SK-N-SH (cell line): ENCODE measurements around the gene UTP4. TPM values are rescaled to one million over a fixed set of nuclear protein-coding genes. Genes with fewer than 3 reads are reported as not detected.

Experiments used
- CTCF ChIA-PET: fragments of 300-600, 350-600 bp; formaldehyde crosslinking; extraction: SDS; loops from one replicate; lab custom pipeline; 2021; lab: Yijun Ruan, JAX
- POLR2A ChIA-PET: fragments of 350-600 bp; sonication (Branson Sonifier 250); formaldehyde crosslinking; extraction: SDS; loops from one replicate; lab custom pipeline; 2020; ENCODE audit warnings: antibody characterized with exemption, inconsistent platforms; lab: Yijun Ruan, JAX
- DNase-seq: peaks from one replicate; pipeline ENCODE4 v3.0.0; 2012
- H2AFZ ChIP-seq: fragments of 200-600 bp; sonication (generic); 2 replicates; pipeline ENCODE4 v1.8.1; 2016; ENCODE audit warnings: antibody characterized with exemption, mild to moderate bottlenecking, low read depth
- H3F3A ChIP-seq: fragments of 200-600 bp; sonication (generic); replicated peaks from 2 replicates; pipeline ENCODE3; 2016; ENCODE audit warnings: antibody characterized with exemption, mild to moderate bottlenecking; ENCODE audit not compliant: insufficient read depth
- H3K27ac ChIP-seq, 2 experiments: fragments of 200-500 bp in 1 of 2; fragments of 200-600 bp in 1 of 2; sonication (Bioruptor generic) in 1 of 2; sonication (generic), shearing (Covaris generic) in 1 of 2; 2 replicates each; pipeline versions ENCODE4 v1.5.1 to v1.6.1; 2014 to 2016; ENCODE audit warnings: low read depth in 2 of 2, inconsistent platforms in 1 of 2, low read length in 1 of 2, mild to moderate bottlenecking in 1 of 2, mixed read lengths in 1 of 2
- H3K27me3 ChIP-seq: fragments of 200-600 bp; sonication (generic), shearing (Covaris generic); 2 replicates; pipeline ENCODE4 v1.6.1; 2016; ENCODE audit warnings: mixed run types; ENCODE audit not compliant: insufficient read depth
- H3K36me3 ChIP-seq, 2 experiments: fragments of 200-500 bp in 1 of 2; fragments of 200-600 bp in 1 of 2; sonication (Bioruptor generic) in 1 of 2; sonication (generic) in 1 of 2; replicated peaks in 1 of 2; 2 replicates each; pipeline versions ENCODE3 to v1.5.1; 2014 to 2016; ENCODE audit warnings: low read length in 1 of 2, mild to moderate bottlenecking in 1 of 2; ENCODE audit not compliant: insufficient read depth in 2 of 2, control insufficient read depth in 1 of 2
- H3K4me1 ChIP-seq, 2 experiments: fragments of 200-500 bp in 1 of 2; fragments of 200-600 bp in 1 of 2; sonication (Bioruptor generic) in 1 of 2; sonication (generic), shearing (Covaris generic) in 1 of 2; 2 replicates each; pipeline versions ENCODE4 v1.5.1 to v1.6.1; 2014 to 2016; ENCODE audit warnings: low read depth in 1 of 2, low read length in 1 of 2, mixed run types in 1 of 2; ENCODE audit not compliant: insufficient read depth in 2 of 2, control insufficient read depth in 1 of 2
- H3K4me2 ChIP-seq: fragments of 200-600 bp; sonication (generic), shearing (Covaris generic); 2 replicates; pipeline ENCODE4 v1.6.1; 2017; ENCODE audit warnings: mixed run types
- H3K4me3 ChIP-seq, 2 experiments: fragments of 200-500 bp in 1 of 2; fragments of 200-600 bp in 1 of 2; sonication (Bioruptor generic) in 1 of 2; sonication (generic), shearing (Covaris generic) in 1 of 2; 2 replicates each; pipeline versions ENCODE4 v1.5.1 to v1.8.1; 2014 to 2016; ENCODE audit warnings: low read depth in 2 of 2, inconsistent platforms in 1 of 2, low read length in 1 of 2, mild to moderate bottlenecking in 1 of 2, mixed read lengths in 1 of 2, moderate library complexity in 1 of 2
- H3K79me2 ChIP-seq: fragments of 200-600 bp; sonication (generic); 2 replicates; pipeline ENCODE4 v1.8.1; 2017; ENCODE audit warnings: mild to moderate bottlenecking; ENCODE audit not compliant: insufficient read depth
- H3K9ac ChIP-seq: fragments of 200-600 bp; sonication (generic); 2 replicates; pipeline ENCODE4 v1.6.1; 2017; ENCODE audit warnings: mixed run types
- H3K9me2 ChIP-seq: fragments of 200-600 bp; sonication (generic); 2 replicates; pipeline ENCODE4 v1.6.1; 2017; ENCODE audit warnings: mixed run types
- H3K9me3 ChIP-seq: fragments of 200-600 bp; sonication (generic); 2 replicates; pipeline ENCODE4 v1.6.1; 2017; ENCODE audit warnings: mixed run types, mild to moderate bottlenecking, moderate library complexity
- H4K20me1 ChIP-seq: fragments of 200-600 bp; sonication (generic); 2 replicates; pipeline ENCODE4 v1.6.1; 2017; ENCODE audit warnings: mild to moderate bottlenecking, mixed run types; ENCODE audit not compliant: insufficient read depth
- CHD2 ChIP-seq: fragments of 150-350 bp; IDR thresholded peaks from 2 replicates; pipeline ENCODE4 v1.6.1; 2018; ENCODE audit warnings: low read length; ENCODE audit not compliant: partially characterized antibody
- FOXM1 ChIP-seq: IDR thresholded peaks from 2 replicates; pipeline ENCODE4 v1.4.0; 2012; ENCODE audit warnings: low read depth, mild to moderate bottlenecking
- POLR2AphosphoS5 ChIP-seq: IDR thresholded peaks from 2 replicates; pipeline ENCODE4 v1.6.1; 2012; ENCODE audit warnings: low read depth, low read length
- RAD21 ChIP-seq: IDR thresholded peaks from 2 replicates; pipeline ENCODE4 v1.6.1; 2012; ENCODE audit warnings: mild to moderate bottlenecking, low read length
- RXRA ChIP-seq: IDR thresholded peaks from 2 replicates; pipeline ENCODE4 v1.4.0; 2012; ENCODE audit warnings: low read depth, mild to moderate bottlenecking, borderline replicate concordance
- SMC3 ChIP-seq: IDR thresholded peaks from 2 replicates; pipeline ENCODE4 v1.6.1; 2012; ENCODE audit warnings: low read depth, low read length, improper control_type of control experiment
- TAF1 ChIP-seq: IDR thresholded peaks from 2 replicates; pipeline ENCODE4 v1.6.1; 2012; ENCODE audit warnings: low read depth, mild to moderate bottlenecking, low read length, moderate library complexity, borderline replicate concordance
- TCF12 ChIP-seq: IDR thresholded peaks from 2 replicates; pipeline ENCODE4 v1.4.0; 2012
- WGBS: methylation state at CpG from one replicate; pipeline ENCODE4 v1.1.6; 2017; ENCODE audit warnings: low lambda C conversion rate; 5-methylcytosine and 5-hydroxymethylcytosine counted together
- polyA plus RNA-seq, 3 experiments: library from polyadenylated mRNA; depleted of rRNA; stranded (reverse); fragments of >200 nt; gene quantifications; 2 replicates each; pipeline ENCODE4 v1.2.3, GENCODE V29; 2012
- TF ChIP-seq, protein P1 (sequence below): IDR thresholded peaks from 2 replicates; pipeline ENCODE4 v1.6.1; 2012; ENCODE audit warnings: mild to moderate bottlenecking, low read depth, low read length, moderate library complexity
- TF ChIP-seq, protein P2 (sequence below): fragments of 150-350 bp; IDR thresholded peaks from 2 replicates; pipeline ENCODE4 v1.6.1; 2016; ENCODE audit warnings: mild to moderate bottlenecking, low read depth, low read length
- TF ChIP-seq, protein P3 (sequence below): IDR thresholded peaks from 2 replicates; pipeline ENCODE4 v1.4.0; 2012; ENCODE audit warnings: low read depth

The UTP4 gene
- polyA plus RNA-seq, 1 of the 3 experiments (the other 2 are of a cell fraction): 66.5 TPM

DNA sequence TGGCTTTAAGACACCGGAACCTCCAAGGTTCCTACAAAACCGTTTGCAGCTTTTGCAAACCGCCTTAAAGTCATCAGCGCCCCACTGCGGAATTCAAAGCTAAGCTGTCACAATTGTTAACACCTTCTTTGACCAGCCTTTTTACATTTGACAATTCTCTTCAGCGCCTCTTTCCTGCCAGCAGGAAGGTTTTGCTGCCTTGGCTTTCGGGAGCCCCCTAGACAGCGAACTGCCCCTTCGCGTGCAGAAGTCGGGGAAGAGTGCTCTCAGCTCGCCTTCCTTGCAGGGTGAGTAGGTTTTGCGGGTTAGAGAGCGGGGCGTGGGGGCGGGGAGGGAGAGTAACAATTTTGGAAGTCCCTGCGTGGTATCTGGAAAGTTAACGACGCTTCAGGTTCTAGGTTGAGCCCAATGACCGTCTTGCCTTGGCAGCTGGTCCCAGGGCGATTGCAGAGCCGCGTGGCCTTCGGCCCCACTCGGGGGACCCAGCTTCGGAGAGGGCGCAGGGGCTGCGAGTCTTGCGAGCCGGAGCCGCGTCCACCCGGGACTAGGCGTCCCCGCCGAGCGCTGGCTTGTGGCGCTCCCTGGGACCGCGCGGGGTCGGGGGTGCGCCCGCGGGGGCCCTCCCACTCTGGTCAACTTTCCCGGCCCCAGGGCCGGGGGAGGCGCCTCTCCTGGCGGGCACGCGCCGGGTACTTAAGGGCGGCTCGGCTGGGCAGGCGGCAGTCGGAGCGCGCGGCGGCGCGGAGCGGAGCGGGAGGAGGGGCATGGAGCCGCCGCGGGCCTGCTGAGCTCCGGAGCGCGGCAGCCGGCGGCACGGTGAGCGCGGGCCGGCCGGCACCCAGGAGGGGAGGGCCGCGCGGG lies 26.7 kb upstream of the UTP4 start, which contains the start of gene HAS3:
HAS3 (plus strand) TSS at position 153 of the 861 bp plus-strand sequence. CDS start 3,743 bp downstream, outside the sequence.
- Histone ChIP-seq H4K20me1 (no peaks in the 10 kb centered on the region), H3K9ac (peak within 1 kb of the TSS; percentile 60), H3K4me3 (peak within 1 kb of the TSS; percentile 67 to 76), H3K9me2 (no peaks in the 10 kb centered on the region), H3K27ac (no peak within 1 kb of the TSS), H3K79me2 (no peaks in the 10 kb centered on the region), H3K36me3 (peaks cover 2 to 6% of the 10 kb centered on the region in 2 experiments), H3K9me3 (no peaks in the 10 kb centered on the region), H3K4me1 (peaks cover 8 to 18% of the 10 kb centered on the region in 2 experiments; a peak in 3 of 4 replicates), H3F3A (peaks cover 3% of the 10 kb centered on the region), H3K27me3 (no peaks in the 10 kb centered on the region), H2AFZ (peak within 1 kb of the TSS; percentile 88; the same call in 1 of the 2 replicates), H3K4me2 (peak within 1 kb of the TSS; percentile 97)
- peak; percentile 90 for DNase-seq
- ChIA-PET POLR2A (interaction anchor here (0.6 kb wide), 1 partner anchor 262 kb away, joined by 3 read pairs; no protein-coding TSS in a partner anchor), CTCF (interaction anchor here (0.9 to 2.2 kb wide), 13 partner anchors 8 to 577 kb away, joined by 3 to 18 read pairs (median 5); no protein-coding TSS in a partner anchor)
- WGBS: 16% methylated on average over 43 of the region's 80 CpGs
- TF ChIP-seq POLR2AphosphoS5 (peak; percentile 83), RXRA (no peak), FOXM1 (no peak), CHD2 (no peak), TAF1 (peak; percentile 61; the same call in 1 of the 2 replicates), RAD21 (peak; percentile 62), SMC3 (peak; percentile 23; the same call in 1 of the 2 replicates), TCF12 (no peak)
- TF ChIP-seq, protein P1, sequence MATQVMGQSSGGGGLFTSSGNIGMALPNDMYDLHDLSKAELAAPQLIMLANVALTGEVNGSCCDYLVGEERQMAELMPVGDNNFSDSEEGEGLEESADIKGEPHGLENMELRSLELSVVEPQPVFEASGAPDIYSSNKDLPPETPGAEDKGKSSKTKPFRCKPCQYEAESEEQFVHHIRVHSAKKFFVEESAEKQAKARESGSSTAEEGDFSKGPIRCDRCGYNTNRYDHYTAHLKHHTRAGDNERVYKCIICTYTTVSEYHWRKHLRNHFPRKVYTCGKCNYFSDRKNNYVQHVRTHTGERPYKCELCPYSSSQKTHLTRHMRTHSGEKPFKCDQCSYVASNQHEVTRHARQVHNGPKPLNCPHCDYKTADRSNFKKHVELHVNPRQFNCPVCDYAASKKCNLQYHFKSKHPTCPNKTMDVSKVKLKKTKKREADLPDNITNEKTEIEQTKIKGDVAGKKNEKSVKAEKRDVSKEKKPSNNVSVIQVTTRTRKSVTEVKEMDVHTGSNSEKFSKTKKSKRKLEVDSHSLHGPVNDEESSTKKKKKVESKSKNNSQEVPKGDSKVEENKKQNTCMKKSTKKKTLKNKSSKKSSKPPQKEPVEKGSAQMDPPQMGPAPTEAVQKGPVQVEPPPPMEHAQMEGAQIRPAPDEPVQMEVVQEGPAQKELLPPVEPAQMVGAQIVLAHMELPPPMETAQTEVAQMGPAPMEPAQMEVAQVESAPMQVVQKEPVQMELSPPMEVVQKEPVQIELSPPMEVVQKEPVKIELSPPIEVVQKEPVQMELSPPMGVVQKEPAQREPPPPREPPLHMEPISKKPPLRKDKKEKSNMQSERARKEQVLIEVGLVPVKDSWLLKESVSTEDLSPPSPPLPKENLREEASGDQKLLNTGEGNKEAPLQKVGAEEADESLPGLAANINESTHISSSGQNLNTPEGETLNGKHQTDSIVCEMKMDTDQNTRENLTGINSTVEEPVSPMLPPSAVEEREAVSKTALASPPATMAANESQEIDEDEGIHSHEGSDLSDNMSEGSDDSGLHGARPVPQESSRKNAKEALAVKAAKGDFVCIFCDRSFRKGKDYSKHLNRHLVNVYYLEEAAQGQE: 0 out of 2 replicates have a peak, but pooled peaks have one; percentile 13
- TF ChIP-seq, protein P2, sequence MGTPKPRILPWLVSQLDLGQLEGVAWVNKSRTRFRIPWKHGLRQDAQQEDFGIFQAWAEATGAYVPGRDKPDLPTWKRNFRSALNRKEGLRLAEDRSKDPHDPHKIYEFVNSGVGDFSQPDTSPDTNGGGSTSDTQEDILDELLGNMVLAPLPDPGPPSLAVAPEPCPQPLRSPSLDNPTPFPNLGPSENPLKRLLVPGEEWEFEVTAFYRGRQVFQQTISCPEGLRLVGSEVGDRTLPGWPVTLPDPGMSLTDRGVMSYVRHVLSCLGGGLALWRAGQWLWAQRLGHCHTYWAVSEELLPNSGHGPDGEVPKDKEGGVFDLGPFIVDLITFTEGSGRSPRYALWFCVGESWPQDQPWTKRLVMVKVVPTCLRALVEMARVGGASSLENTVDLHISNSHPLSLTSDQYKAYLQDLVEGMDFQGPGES: no peak
- TF ChIP-seq, protein P3, sequence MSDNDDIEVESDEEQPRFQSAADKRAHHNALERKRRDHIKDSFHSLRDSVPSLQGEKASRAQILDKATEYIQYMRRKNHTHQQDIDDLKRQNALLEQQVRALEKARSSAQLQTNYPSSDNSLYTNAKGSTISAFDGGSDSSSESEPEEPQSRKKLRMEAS: no peak
